GM18507 (cell line): ENCODE measurements around the gene EXO5.
"Not testable (repeated sequence)": the region's sequence is repeated elsewhere in the genome, so short reads cannot be mapped to it uniquely, and the experiment has no call there.

ENCODE experiments used
- DNase-seq: peaks from one replicate; pipeline ENCODE4 v3.0.0; 2011; ENCODE audit warnings: low read depth; ENCODE audit not compliant: insufficient read length; ENCODE audit errors: extremely low spot score
- FAIRE-seq: peaks from 2 replicates; lab custom pipeline; 2011; peaks lifted over from hg19 to GRCh38; lab: Jason Lieb, UNC

EXO5 gene, protein sequence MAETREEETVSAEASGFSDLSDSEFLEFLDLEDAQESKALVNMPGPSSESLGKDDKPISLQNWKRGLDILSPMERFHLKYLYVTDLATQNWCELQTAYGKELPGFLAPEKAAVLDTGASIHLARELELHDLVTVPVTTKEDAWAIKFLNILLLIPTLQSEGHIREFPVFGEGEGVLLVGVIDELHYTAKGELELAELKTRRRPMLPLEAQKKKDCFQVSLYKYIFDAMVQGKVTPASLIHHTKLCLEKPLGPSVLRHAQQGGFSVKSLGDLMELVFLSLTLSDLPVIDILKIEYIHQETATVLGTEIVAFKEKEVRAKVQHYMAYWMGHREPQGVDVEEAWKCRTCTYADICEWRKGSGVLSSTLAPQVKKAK

DNA sequence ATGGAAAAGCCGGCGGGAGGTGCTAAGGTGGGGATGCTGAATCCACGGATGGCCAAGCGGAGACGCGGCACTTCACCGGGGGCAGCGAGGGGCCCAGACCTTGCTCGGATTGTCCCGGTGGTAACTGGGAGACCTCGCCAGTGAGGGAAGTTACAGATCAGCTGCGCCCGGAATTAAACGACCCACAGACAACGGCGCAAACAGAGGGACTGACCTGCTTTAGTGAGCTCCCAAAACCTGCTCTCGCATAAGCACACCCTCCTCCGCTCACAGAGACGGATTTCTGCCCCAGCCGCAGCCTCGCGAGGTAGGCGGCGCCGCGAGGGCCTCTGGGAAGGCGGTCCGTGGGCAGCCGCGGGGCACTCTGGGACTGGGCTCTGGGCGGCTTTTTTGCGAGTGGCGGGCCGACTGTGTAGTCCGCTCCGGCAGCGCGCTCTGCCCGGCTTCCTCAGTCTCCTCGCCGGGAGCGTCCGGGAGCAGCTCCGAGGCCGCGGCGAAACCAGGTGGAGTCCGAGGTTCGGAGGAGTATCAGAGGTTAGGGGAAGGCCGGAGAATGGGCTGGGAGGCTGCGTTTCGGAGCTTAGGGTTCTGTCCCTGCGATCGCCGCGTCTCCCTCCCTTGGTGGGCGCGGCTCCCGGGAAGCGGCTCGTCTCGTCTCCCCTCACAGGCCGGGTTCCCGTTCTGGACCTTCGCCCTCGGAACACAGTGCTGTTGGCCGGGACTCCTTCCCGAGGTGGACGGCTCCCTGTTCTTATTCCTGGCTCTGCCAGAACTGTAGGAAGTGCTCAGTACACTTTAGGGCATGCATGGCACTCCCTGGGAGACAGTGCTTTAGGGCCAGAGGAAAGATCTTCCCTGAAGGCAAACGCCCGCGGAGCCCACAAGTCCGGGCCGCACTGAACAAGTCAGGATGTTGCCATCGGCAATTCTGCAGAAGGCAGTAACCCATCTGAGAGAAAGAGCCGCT lies at the start of gene EXO5:
Gene EXO5, plus strand, starts transcription at position 393 of the 967 bp plus-strand sequence. CDS start 5,778 bp downstream, outside the sequence.
- DNase-seq (peak; percentile 62), FAIRE-seq (peak; percentile 91)

DNA sequence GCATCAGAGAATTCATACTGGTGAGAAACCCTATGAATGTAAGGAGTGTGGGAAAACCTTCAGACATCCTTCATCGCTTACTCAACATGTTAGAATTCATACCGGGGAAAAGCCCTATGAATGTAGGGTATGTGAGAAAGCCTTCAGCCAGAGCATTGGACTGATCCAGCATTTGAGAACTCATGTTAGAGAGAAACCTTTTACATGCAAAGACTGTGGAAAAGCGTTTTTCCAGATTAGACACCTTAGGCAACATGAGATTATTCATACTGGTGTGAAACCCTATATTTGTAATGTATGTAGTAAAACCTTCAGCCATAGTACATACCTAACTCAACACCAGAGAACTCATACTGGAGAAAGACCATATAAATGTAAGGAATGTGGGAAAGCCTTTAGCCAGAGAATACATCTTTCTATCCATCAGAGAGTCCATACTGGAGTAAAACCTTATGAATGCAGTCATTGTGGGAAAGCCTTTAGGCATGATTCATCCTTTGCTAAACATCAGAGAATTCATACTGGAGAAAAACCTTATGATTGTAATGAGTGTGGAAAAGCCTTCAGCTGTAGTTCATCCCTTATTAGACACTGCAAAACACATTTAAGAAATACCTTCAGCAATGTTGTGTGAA lies 45.5 kb upstream of the EXO5 start:
- DNase-seq (no peak), FAIRE-seq (no peak)

DNA sequence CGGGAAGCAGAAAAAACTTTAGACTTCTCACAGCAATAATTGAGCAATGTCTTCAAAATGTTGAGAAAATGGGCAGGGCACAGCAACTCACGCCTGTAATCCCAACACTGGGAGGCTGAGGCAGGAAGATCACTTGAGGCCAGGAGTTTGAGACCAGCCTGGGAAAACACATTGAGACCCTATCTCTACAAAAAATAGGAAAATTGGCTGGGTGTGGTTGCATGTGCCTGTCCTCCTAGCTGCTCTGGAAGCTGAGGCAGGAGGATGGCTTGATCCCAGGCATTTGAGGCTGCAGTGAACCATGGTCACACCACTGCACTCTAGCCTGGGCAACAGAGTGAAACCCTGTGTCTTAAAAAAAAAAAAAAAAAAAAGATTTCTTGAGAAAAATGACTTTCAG lies 39.2 kb upstream of the EXO5 start:
- FAIRE-seq = no peak
- DNase-seq = no peak

DNA sequence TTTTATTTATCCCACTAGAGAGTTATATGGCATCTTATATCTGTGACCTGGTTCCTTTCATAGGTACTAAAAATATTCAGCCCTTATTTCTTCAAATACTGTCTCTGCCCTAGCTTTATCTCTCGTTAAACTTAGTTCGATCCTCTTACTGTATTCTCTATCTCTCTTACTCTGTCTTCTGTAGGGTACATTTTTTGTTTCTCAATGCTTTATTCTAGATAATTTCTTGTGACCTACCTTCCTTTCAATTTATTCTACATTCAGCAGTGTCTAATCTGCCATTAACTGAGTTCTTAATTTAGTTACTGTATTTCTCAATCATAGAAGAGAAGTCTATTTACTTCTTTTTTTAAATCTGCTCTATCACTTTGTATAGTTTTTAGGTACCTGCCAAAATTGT lies 33.3 kb upstream of the EXO5 start:
- DNase-seq = no peak
- FAIRE-seq = no peak

DNA sequence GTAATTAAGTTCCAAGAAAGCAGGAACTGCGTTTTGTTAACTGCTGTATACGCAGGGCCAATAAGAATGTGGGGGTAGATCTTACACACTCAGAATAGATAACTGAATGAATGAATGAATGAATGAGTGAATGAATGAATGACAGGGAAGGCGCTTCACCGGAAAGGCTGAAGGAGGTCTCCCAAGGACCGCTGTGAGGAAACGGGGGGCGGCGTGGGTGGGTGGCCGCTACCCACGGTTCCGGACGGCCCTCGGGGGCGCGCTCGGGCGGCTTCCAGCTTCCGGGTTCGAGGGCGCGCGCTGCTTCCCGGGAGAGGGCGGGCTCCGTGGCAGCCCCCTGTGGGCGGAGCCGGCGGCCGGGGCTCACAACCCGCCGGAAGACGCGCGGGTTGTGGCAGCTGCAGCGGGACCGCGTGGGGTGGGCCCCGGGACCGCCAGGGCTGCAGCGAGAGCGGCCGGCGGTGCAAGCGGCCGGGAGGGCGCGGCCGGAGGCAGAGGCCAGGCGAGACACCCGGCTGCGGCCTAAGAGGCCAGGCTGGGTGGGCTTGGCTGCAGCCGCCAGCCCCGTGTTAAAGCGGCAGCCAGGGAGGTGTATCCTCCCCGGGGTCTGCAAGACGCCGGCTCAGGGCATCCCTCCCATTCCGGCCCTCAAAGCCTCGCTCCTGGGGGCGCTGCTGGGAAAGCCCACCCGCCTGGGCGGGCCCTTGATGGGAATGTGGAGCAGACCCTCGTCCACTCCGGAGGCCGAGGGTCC lies 31.5 kb upstream of the EXO5 start, which contains the start of gene ZFP69:
Gene ZFP69, plus strand, starts transcription at position 367 of the 754 bp plus-strand sequence. CDS start 2,072 bp downstream, outside the sequence.
- DNase-seq = peak; percentile 67
- FAIRE-seq = peak; percentile 69

DNA sequence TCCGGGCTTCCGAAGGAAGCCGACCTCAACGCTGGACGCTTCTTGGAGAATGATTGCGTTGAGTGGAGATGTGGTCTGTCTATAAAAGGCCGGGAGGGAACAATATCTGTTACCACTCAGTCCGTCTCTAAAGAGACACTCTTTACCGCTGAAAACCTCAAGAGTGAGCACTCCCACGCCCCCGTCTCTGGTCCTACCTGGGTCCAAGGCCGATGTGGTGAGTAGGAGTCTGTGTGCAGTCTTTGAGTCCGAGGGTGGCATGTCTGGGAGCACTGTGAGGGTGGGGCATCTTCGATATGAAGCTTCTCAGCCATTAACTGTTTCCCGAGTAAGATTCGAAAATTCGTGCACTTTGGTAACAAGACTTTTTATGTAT lies 30.9 kb upstream of the EXO5 start:
- no peak for DNase-seq
- no peak for FAIRE-seq

DNA sequence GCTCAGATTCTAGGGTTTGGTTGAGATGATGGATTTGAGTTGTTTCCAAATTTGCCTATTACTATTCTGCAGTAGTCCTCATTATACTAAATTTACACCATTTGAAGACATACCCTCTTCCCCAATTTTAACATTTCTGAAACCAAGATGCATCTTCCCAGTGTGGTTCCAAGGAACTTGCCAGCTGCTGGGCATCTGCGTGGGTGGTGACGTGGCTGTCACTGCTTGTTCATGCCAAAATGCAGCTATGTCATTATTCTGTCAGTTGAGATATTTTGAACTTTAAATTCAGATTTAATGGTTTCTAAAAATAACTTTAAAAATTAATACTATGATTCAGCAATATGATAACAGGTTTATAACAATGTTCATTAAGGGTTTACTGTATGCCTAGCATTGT lies 30.3 kb upstream of the EXO5 start:
- DNase-seq (no peak), FAIRE-seq (no peak)

DNA sequence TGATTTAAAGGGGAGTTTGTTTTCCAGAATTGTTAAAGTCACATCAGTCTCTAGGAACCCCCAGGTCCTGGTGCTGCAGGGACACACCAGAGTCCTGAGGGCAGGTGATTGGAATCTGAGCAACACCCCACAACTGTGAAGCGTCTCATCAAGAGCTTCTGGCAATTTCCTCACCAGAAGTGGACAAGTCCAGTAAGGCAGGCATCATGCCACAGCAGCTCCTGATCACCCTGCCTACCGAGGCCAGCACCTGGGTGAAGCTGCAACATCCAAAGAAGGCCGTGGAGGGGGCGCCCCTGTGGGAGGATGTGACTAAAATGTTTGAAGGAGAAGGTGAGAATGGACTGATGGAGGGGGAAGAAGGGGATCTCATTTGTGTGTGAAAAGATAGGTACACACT lies 29.4 kb upstream of the EXO5 start:
- DNase-seq (no peak), FAIRE-seq (no peak)

DNA sequence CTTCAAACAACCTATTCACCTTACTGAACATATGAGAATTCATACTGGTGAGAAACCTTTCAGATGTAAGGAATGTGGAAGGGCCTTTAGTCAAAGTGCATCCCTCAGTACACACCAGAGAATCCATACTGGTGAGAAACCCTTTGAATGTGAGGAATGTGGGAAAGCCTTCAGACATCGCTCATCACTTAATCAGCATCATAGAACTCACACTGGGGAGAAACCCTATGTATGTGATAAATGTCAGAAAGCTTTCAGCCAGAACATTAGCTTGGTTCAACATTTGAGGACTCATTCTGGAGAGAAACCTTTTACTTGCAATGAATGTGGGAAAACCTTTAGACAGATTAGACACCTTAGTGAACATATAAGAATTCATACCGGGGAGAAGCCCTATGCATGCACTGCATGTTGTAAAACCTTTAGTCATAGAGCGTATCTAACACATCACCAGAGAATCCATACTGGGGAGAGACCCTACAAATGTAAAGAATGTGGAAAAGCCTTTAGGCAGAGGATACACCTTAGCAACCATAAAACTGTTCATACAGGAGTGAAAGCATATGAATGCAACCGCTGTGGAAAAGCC lies 13.2 kb upstream of the EXO5 start:
- no peak for FAIRE-seq
- no peak for DNase-seq

DNA sequence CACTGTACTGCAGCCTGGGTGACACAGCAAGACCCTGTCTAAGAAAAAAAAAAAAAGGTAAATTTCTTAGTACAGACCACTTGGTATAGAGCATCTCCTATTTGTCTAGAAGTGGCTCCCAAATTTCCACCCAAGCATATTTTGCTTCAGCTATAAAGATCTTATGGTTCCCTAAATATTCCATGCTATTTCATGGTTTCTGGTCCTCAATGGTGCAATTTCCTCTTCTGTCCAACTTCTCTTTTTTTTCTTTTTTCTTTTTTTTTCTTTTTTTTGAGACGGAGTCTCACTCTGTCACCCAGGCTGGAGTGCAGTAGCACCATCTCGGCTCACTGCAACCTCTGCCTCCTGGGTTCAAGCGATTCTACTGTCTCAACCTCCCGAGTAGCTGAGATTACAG lies 5.9 kb upstream of the EXO5 start:
- FAIRE-seq, DNase-seq: not testable (repeated sequence)

DNA sequence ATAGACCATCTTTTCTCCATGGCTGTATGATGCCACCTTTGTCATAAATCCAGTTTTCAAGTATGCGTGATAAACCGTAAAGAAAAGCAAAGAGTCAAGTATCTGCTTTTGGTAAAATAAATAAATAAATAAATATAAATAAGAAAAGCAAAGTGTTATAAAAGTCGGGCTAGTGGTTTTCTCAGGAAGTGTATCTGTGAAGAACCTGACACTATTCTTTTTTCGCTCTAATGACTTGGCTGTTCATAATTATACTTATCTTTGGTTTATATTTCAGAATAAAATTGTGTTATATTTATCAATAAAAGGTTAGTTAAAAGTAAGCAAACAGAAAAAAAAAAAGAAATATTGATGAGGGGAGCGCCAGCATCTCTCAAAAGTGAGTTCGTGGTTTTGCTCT lies 594 bp upstream of the EXO5 start:
- DNase-seq (no peak), FAIRE-seq (no peak)

DNA sequence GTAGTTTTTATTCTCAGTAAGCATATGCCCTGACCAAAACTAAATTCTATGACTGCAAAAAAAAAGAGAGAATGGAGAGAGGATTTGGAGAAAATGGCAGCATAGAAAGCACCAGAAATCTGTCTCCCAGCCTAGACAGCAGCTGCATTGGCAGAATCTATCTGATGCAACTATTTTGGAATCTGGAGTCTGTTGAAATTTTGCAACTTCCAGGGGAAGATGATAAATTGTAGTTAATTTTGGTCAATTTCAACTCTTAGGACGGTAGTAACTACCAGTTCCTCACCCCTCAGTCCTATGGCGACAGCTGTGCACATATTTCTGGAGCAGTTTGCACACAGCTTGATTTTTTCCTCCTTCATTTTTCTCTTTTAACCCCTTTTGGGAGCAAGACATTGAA lies 10.9 kb downstream of the EXO5 start:
- FAIRE-seq (no peak), DNase-seq (no peak)

DNA sequence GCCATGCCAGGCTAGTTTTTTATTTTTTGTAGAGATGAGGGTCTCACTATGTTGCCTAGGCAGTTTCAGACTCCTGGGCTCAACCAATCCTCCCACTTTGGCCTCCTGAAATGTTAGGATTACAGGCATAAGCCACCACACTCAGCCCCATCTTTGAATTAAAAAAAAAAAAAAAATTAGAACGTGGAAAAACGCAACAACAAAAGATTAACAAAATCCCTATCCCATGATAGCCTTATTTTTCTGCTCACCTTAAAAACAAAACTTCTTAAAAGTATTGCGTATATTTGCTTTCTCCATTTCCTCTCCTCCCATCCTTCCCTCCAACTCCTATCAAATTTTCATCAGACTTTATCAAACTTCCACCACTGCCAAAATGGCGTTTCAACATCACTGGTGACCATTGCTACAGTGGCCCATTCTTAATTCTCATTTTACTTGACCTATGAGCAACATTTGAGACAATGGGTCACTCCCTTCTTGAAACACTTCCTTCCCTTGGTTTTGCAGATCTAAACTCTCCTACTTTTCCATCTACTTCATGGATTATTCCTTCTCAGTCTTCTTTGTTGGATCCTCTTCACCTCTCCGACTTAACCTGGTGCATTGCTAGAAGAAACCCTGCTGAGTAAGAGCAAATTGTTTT lies 22.3 kb downstream of the EXO5 start:
- DNase-seq (no peak), FAIRE-seq (no peak)

DNA sequence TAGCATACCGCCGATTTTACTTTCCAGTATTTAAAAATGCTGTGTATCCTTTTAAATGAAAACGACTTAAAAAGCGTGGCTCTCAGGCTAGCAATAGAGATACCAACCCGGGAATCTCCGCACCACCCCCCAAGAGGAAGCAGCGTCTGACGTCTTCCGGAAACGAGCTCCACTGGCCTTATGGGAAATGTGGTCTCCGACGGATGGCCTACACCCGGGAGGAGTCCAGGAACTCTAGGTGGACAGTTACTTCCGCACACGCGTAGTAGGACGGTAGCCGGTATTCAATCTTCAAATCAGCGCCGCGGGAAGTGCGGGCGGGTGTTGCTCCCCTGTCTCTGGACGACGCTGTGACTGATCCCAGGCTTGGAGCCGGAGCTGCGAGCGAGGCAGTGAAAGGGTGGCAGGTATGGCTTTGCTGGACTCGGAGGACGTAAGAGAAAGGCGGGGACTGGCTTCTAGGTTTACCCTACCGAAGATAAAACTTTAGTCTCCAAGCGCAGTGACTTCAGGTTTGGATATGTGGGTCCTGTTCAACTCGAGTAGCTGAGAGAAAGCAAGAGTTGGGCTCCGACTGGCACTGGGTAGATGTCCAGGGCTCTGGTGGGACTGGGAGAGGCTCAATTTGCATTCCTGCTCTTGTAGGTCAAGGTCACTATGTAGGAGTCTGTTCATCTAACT lies 23.0 kb downstream of the EXO5 start, which contains the start of gene ZNF684:
Gene ZNF684, plus strand, starts transcription at position 257 of the 681 bp plus-strand sequence. CDS start 1,530 bp downstream, outside the sequence.
- DNase-seq = peak; percentile 89
- peak; percentile 100 for FAIRE-seq

DNA sequence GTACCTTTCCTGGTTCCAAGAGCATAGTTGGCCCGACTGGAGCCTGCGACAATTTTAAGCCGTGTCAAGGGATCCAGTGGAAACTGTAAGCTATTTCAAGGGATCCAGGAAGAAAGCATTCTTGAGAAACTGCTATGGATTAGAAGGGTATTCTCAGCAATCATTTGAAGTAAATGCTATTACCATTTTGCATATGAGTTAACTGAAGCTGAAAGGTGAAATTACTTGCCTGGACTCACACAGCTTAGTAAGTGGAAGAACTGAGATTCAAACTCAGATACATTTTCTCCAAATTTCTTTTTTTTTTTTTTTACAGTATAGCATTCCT lies 23.5 kb downstream of the EXO5 start:
- FAIRE-seq (no peak), DNase-seq (no peak)

DNA sequence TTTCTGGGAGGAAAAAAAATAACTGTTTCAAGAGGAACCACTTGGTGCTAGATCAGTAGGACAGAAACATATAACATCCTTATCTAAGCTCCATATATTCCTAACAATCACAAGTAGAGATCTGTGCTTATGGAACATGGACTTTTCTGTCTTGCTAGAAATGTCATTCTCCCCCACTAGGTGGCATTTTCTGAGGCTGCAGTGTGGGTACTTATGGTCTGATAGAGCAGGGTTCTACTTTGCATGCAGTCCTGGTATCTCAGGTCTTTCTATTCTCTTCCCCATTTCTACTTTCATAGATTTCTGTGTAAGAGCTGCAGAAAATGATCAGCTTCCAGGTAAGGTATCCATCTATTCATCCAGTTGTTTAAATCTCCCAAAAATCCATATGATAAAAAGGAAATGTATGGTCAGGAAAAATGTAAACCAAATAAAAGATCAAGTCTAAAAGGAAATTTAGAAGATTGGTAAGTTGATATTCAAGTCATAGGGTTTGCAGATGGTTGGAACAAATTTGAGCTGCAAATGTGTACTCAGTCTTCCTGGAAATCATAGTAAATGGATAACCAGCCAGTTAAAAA lies 24.4 kb downstream of the EXO5 start:
- FAIRE-seq = peak; percentile 74

DNA sequence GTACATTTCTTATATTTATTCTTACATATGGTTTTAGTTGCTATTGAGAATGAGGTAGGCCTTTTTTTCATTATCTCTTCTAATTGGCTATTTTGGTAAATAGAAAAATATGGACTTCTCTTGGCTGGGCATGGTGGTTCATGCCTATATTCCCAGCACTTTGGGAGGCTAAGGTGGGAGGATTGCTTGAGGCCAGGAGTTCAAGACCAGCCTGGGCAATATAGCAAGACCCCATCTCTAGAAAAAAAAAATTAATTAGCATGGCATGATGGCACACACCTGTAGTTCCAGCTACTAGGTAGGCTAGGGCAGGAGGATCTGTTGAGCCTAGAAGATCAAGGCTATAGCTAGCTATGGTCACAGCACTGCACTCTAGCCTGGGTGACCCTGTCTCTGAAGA lies 26.0 kb downstream of the EXO5 start:
- FAIRE-seq (no peak), DNase-seq (no peak)

More for the DNA sequence above, 24.4 kb downstream of the EXO5 start:
- DNase-seq = no peak

DNA sequence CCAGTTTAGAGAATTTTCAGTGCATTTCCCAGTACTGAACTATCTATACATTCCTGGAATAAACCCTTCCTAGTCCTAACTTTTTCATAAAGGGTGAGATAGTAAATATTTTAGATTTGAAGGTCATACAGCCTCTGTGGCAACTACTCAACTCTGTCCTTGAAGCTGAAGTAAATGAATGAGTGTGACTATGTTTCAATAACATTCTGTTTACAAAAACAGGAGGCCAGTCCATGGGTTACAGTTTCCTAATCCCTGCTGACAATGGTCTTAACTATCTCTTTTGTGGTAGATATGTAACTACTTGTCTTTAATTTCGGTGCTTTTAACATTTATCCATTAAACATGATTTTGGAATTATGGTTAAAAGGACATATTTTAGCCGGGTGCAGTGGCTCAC lies 27.2 kb downstream of the EXO5 start:
- FAIRE-seq = no peak
- no peak for DNase-seq
